Cardiac muscle cell (in vitro differentiated cells and primary cell): Measurements from ENCODE around the gene IYD. TPM values are rescaled to one million over a fixed set of nuclear protein-coding genes. Genes with fewer than 3 reads are reported as not detected.

Experiments
- DNase-seq, 2 donors: peaks; one replicate each; pipeline versions ENCODE4 v3.0.0 to v3.0.0-alpha.2; 2010 to 2017; ENCODE audit warnings: low read depth in 1 of 2, low spot score in 1 of 2
- H3K27ac ChIP-seq: fragments of 200-600 bp; sonication (generic); 2 replicates; pipeline ENCODE4 v1.5.1; 2016
- H3K27me3 ChIP-seq: fragments of 200-600 bp; sonication (generic); 2 replicates; pipeline ENCODE4 v1.6.0; 2016; ENCODE audit warnings: control low read depth
- H3K36me3 ChIP-seq: fragments of 200-600 bp; sonication (generic); 2 replicates; pipeline ENCODE4 v1.5.1; 2016; ENCODE audit warnings: control low read depth
- H3K4me1 ChIP-seq: fragments of 200-600 bp; sonication (generic); 2 replicates; pipeline ENCODE4 v1.8.1; 2017; ENCODE audit warnings: low read depth, mild to moderate bottlenecking, mixed run types
- H3K4me3 ChIP-seq: fragments of 200-600 bp; sonication (generic); 2 replicates; pipeline ENCODE4 v1.5.1; 2016; ENCODE audit warnings: mild to moderate bottlenecking
- H3K9me3 ChIP-seq: fragments of 200-600 bp; sonication (generic); 2 replicates; pipeline ENCODE4 v1.5.1; 2017; ENCODE audit warnings: low read depth, mild to moderate bottlenecking, control low read depth
- polyA plus RNA-seq: library from polyadenylated mRNA; unstranded; fragments of >200 nt; fragmentation: Nextera tagmentation; extraction: Ambion mirVana; gene quantifications from 2 replicates; pipeline ENCODE4 v1.2.1, GENCODE V29; 2016
- total RNA-seq: library from RNA; depleted of rRNA; stranded (reverse); fragments of >200 nt; gene quantifications from 2 replicates; pipeline ENCODE4 v1.2.3, GENCODE V29; 2016
- TF ChIP-seq, protein P1 (sequence below): IDR thresholded peaks from 2 replicates; pipeline ENCODE4 v1.5.1; 2012; ENCODE audit warnings: low read depth, mild to moderate bottlenecking, low read length

Gene IYD
- total and polyA plus RNA-seq, 2 experiments from 2014 or later = not detected

DNA sequence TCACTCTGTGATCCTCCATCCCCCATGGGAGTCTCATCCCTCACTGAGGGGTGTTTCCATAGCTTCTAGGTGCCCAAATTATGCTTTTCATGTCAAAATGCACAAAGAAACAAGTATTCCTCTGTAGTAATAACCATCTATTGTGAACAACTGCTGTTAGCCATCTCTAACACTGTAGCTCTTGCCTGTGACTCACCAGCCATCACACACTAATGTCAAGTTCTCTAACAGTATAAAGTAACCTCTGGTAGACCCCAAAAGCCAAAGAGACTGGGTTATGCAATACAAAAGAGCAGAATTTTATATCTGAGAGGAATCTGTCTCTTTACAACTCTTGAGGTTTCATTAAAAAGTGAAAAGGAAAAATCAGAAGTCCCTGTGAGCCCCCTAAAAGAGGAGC lies 25.4 kb upstream of the IYD start:
- DNase-seq = no peak
- Histone ChIP-seq H3K36me3 (no peaks in the 10 kb centered on the region), H3K4me1 (no peaks in the 10 kb centered on the region), H3K9me3 (no peaks in the 10 kb centered on the region), H3K27me3 (peaks cover 11% of the 10 kb centered on the region), H3K4me3 (no peak overlapping the region), H3K27ac (no peak overlapping the region)
- TF ChIP-seq, protein P1, sequence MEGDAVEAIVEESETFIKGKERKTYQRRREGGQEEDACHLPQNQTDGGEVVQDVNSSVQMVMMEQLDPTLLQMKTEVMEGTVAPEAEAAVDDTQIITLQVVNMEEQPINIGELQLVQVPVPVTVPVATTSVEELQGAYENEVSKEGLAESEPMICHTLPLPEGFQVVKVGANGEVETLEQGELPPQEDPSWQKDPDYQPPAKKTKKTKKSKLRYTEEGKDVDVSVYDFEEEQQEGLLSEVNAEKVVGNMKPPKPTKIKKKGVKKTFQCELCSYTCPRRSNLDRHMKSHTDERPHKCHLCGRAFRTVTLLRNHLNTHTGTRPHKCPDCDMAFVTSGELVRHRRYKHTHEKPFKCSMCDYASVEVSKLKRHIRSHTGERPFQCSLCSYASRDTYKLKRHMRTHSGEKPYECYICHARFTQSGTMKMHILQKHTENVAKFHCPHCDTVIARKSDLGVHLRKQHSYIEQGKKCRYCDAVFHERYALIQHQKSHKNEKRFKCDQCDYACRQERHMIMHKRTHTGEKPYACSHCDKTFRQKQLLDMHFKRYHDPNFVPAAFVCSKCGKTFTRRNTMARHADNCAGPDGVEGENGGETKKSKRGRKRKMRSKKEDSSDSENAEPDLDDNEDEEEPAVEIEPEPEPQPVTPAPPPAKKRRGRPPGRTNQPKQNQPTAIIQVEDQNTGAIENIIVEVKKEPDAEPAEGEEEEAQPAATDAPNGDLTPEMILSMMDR = no peak

DNA sequence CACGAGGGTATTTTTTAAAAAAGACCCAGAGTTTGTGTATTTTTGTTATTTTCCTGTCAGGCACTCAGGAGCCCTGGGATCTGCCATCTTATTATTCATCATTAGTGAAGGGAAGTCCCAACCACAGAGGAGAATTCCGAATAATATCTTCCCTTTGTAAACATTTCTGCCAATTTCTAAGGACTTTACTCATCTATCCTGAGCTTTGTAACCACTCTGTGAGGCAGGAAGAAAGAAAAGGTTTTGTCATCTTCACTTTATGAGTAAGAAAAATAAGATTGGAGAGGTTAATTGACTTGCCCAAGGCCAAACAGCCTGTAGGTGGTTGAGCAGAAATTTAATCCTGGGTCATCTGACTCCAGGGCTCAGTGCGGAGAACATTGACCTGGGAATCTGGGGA lies 23.0 kb upstream of the IYD start:
- TF ChIP-seq, protein P1 = no peak
- Histone ChIP-seq H3K27ac (no peak overlapping the region), H3K9me3 (no peaks in the 10 kb centered on the region), H3K4me1 (no peaks in the 10 kb centered on the region), H3K4me3 (no peak overlapping the region), H3K36me3 (no peaks in the 10 kb centered on the region), H3K27me3 (peaks cover 8% of the 10 kb centered on the region)
- no peak for DNase-seq

DNA sequence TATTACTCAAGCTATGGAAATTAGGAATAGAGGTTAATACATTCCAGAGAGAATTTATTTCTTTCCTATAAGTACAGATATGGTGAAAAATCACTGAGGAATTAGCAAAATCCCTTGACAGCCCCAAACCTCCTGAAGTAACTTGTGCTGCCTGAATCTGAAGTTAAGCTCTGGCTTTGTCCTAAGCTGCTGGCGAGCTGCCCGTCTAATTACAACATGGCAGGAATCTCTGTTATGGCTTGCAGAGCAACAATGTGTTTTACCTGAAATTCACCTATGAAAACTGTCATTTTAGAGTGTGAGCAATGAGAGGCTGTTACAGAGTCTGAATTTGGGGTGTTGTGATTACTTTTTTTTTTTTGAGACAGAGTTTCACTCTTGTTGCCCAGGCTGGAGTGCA lies 22.5 kb upstream of the IYD start:
- Histone ChIP-seq H3K4me1 (no peaks in the 10 kb centered on the region), H3K27ac (no peak overlapping the region), H3K4me3 (no peak overlapping the region), H3K9me3 (no peaks in the 10 kb centered on the region), H3K36me3 (no peaks in the 10 kb centered on the region), H3K27me3 (peaks cover 8% of the 10 kb centered on the region)
- peak in 1 of 2 donors; percentile 48 for DNase-seq
- TF ChIP-seq, protein P1 = no peak

DNA sequence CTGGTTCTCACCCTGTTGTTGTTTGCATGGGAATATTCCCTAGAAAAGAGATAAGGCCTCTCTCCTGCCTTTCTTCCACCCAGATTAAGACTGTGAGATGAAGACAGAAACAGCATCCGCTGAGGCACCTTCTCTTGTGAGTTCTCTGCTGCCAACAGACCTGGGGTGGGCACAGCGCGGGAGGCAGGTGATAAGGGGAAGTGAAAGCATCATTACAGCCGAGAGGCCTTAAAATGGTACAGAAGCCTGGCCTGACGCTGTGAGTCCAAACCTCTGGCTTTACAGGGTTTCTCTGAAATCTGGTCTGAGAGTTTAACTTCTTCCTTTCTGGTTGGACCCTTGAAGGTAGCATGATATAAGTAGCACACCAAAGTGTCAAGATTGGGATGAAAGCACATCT lies 21.0 kb upstream of the IYD start:
- peaks cover 10% of the 10 kb centered on the region for H3K27me3 ChIP-seq
- H3K4me1 ChIP-seq = no peaks in the 10 kb centered on the region
- no peaks in the 10 kb centered on the region for H3K9me3 ChIP-seq
- H3K4me3 ChIP-seq = no peak overlapping the region
- TF ChIP-seq, protein P1 = no peak
- no peaks in the 10 kb centered on the region for H3K36me3 ChIP-seq
- H3K27ac ChIP-seq = no peak overlapping the region
- DNase-seq = no peak

DNA sequence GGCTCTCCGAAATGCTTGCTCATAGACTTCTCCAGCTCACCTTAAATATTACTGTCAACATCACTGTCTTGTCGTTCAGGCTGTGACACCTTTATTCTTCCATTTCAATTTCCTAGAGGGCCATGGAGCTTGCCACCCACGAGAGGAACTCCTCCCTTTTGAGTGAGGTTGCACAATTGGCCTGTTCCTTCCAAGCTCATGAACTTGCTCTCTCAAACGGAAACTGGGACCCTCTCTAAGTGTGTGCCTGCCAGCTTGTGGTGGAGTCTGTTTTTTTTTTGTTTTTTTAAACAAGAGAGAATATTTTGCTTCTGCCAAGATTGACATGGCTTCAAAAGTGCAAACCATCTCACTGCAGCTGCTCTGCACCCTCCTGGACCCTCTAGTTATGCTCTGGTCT lies 19.3 kb upstream of the IYD start:
- no peaks in the 10 kb centered on the region for H3K9me3 ChIP-seq
- peaks cover 15% of the 10 kb centered on the region for H3K27me3 ChIP-seq
- H3K4me3 ChIP-seq = no peak overlapping the region
- H3K4me1 ChIP-seq = no peaks in the 10 kb centered on the region
- TF ChIP-seq, protein P1 = no peak
- peak in 1 of 2 donors; percentile 38 for DNase-seq
- no peak overlapping the region for H3K27ac ChIP-seq
- H3K36me3 ChIP-seq = no peaks in the 10 kb centered on the region
